ENCODE measurements around the gene CHSY3.

DNA sequence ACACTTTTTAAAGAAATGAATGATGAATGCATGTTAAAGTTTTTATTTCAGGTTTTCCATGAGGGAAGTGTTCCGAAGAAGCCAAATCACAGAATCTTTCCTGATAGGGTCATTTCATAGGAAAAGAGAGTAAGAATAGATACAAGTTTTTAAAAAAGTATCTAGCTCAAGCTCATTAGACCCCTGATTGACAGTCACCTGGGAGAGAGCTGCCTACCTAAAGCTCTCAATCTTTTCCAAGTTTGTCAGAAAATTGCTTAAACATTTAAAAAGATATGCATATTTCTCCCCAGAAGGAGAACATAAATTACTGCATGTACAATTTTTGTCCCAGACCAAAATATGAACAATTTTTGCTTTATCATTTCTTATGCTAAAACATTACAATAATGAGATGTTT is 47.9 kb upstream of the CHSY3 start:
- TF ChIP-seq, protein P1, sequence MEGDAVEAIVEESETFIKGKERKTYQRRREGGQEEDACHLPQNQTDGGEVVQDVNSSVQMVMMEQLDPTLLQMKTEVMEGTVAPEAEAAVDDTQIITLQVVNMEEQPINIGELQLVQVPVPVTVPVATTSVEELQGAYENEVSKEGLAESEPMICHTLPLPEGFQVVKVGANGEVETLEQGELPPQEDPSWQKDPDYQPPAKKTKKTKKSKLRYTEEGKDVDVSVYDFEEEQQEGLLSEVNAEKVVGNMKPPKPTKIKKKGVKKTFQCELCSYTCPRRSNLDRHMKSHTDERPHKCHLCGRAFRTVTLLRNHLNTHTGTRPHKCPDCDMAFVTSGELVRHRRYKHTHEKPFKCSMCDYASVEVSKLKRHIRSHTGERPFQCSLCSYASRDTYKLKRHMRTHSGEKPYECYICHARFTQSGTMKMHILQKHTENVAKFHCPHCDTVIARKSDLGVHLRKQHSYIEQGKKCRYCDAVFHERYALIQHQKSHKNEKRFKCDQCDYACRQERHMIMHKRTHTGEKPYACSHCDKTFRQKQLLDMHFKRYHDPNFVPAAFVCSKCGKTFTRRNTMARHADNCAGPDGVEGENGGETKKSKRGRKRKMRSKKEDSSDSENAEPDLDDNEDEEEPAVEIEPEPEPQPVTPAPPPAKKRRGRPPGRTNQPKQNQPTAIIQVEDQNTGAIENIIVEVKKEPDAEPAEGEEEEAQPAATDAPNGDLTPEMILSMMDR (IDR thresholded peaks at IDR 0.05): no peak
- TF ChIP-seq POLR2A (IDR thresholded peaks at IDR 0.05): no peak
